Chondrocyte (in vitro differentiated cells): ENCODE results near the gene VSIG1. TPM values are rescaled to one million over a fixed set of nuclear protein-coding genes. Genes with fewer than 3 reads are reported as not detected.

ENCODE experiments used
- DNase-seq: peaks from one replicate; pipeline ENCODE4 v3.0.0; 2021; ENCODE audit warnings: mixed read lengths, low spot score
- H3K27ac Mint-ChIP-seq: one replicate; pipeline ENCODE4 v1.8.0; 2021; ENCODE audit warnings: mild to moderate bottlenecking, moderate library complexity, mixed read lengths; ENCODE audit not compliant: unreplicated experiment
- H3K27me3 Mint-ChIP-seq: 2 replicates; pipeline ENCODE4 v1.8.0; 2021; ENCODE audit warnings: low read depth, mixed read lengths
- H3K36me3 Mint-ChIP-seq: 2 replicates; pipeline ENCODE4 v1.8.0; 2021; ENCODE audit warnings: low read depth, mixed read lengths
- H3K4me1 Mint-ChIP-seq: 2 replicates; pipeline ENCODE4 v1.8.0; 2021; ENCODE audit warnings: low read depth, mild to moderate bottlenecking, mixed read lengths
- H3K4me3 Mint-ChIP-seq: one replicate; pipeline ENCODE4 v1.8.0; 2021; ENCODE audit warnings: mild to moderate bottlenecking, moderate library complexity, mixed read lengths; ENCODE audit not compliant: unreplicated experiment
- H3K9me3 Mint-ChIP-seq: 2 replicates; pipeline ENCODE4 v1.8.0; 2021; ENCODE audit warnings: low read depth, mixed read lengths
- total RNA-seq: library from RNA; stranded (reverse); gene quantifications from 3 replicates; pipeline ENCODE4 v1.2.1, GENCODE V29; 2021
- TF ChIP-seq, protein P1 (sequence below): fragments of 200-600 bp; sonication (generic); IDR thresholded peaks from 2 replicates; pipeline ENCODE4 v1.5.0; 2021; ENCODE audit warnings: antibody characterized with exemption, mild to moderate bottlenecking, moderate library complexity

VSIG1 gene
- total RNA-seq, 1 donor from 2014 or later, result not detected

DNA sequence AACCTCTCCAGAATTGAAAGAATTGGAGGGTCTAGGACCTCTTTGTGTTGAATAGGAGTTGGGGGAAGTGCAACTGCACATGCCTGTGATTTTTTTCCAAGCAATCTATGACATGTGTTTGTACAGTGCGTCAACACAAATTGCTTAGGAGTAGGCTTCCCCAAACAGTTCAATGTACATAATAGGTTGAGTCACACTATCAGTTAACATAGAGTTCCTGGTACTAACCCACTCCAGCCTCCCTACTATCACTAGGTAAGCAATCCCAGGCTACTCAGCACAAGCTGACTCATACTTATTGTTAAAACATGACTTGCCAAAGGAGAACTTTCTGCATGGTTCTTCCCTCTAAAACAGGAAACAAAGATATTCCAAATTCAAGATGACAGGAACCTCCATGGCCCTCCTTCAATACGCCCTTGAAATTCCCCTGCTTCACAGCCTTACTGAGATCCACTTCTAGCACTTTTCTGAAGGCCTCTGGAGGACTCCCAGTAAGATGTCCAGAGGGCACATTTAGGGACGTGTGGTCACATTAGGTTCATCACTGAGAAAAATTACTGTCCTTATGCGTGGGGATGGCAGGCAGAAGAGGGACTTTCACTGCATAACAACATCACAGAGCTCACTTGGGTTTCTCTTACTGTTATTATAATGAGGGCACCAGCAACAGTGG, 8.4 kb upstream of the VSIG1 start:
- DNase-seq, result no peak
- no peaks in the 10 kb centered on the region for H3K9me3 Mint-ChIP-seq
- no peak overlapping the region for H3K4me3 Mint-ChIP-seq
- no peaks in the 10 kb centered on the region for H3K36me3 Mint-ChIP-seq
- TF ChIP-seq, protein P1, sequence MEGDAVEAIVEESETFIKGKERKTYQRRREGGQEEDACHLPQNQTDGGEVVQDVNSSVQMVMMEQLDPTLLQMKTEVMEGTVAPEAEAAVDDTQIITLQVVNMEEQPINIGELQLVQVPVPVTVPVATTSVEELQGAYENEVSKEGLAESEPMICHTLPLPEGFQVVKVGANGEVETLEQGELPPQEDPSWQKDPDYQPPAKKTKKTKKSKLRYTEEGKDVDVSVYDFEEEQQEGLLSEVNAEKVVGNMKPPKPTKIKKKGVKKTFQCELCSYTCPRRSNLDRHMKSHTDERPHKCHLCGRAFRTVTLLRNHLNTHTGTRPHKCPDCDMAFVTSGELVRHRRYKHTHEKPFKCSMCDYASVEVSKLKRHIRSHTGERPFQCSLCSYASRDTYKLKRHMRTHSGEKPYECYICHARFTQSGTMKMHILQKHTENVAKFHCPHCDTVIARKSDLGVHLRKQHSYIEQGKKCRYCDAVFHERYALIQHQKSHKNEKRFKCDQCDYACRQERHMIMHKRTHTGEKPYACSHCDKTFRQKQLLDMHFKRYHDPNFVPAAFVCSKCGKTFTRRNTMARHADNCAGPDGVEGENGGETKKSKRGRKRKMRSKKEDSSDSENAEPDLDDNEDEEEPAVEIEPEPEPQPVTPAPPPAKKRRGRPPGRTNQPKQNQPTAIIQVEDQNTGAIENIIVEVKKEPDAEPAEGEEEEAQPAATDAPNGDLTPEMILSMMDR, result no peak
- no peak overlapping the region for H3K27ac Mint-ChIP-seq
- H3K27me3 Mint-ChIP-seq, result peaks cover 32% of the 10 kb centered on the region
- no peaks in the 10 kb centered on the region for H3K4me1 Mint-ChIP-seq

DNA sequence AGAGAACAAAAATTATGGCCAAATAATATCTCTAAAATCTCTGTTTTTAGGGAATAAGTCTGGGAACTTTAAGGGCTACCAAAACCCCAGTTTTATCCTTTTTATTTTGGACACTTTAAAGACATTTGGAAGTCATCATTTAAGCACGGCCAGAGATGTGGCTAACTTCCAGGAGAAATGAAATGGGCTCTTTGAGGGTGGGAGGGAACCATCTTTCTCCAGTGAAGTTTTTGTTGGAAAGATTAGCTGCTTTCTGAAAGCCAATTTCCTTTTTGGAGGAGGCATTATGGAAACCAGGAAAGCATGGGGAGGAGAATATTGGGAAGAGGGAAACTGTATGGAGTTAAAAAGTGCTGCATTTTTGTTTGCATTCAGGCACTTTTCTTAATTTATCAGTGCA, 4.8 kb downstream of the VSIG1 start:
- no peaks in the 10 kb centered on the region for H3K36me3 Mint-ChIP-seq

DNA sequence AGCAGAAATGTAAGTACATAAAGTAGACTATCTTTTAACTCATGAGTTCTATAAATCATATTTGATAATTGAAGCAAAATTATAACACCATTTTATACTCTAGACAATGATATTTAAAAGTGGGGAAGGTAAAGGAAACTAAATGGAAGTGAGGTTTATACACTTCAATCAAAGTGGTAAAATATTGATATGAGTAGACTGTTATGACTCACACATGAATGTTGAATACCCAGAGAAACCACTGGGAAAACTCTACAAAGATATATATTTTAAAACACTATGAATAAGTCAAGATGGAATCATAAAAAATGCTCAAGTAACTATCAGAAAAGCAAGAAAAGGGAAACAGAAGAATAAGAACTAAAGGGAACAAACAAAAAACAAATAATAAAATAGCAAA, 8.4 kb downstream of the VSIG1 start:
- no peak overlapping the region for H3K4me3 Mint-ChIP-seq
- no peaks in the 10 kb centered on the region for H3K9me3 Mint-ChIP-seq

More for the DNA sequence above, 4.8 kb downstream of the VSIG1 start:
- Mint-ChIP-seq H3K4me1 (no peaks in the 10 kb centered on the region), H3K4me3 (no peak overlapping the region), H3K9me3 (no peaks in the 10 kb centered on the region), H3K27ac (no peak overlapping the region), H3K27me3 (peaks cover 23% of the 10 kb centered on the region)
- TF ChIP-seq, protein P1, result no peak
- DNase-seq, result no peak

DNA sequence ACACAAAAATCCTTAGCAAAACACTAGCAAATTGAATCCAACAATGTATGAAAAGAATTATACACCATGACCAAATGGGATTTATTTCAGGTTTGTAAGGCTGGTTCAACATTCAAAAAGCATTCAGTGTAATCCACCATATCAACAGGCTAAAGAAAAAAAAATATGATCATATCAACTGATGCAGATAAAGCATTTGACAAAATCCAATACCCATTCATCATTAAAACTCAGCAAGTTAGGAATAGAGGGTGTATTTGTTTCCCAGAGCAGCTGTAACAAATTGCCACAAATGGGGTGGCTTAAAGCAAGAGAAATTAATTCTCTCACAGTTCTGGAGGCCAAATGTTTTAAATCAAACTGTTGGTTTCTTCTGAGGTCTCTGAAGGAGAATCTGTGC, 10.7 kb downstream of the VSIG1 start:
- H3K27me3 Mint-ChIP-seq, result peaks cover 47% of the 10 kb centered on the region
- TF ChIP-seq, protein P1, result no peak
- DNase-seq, result no peak
- H3K4me3 Mint-ChIP-seq, result no peak overlapping the region
- H3K27ac Mint-ChIP-seq, result no peak overlapping the region
- no peaks in the 10 kb centered on the region for H3K9me3 Mint-ChIP-seq
- no peaks in the 10 kb centered on the region for H3K4me1 Mint-ChIP-seq
- no peaks in the 10 kb centered on the region for H3K36me3 Mint-ChIP-seq

More for the DNA sequence above, 8.4 kb downstream of the VSIG1 start:
- TF ChIP-seq, protein P1, result no peak
- H3K4me1 Mint-ChIP-seq, result no peaks in the 10 kb centered on the region
- H3K27ac Mint-ChIP-seq, result no peak overlapping the region
- no peak for DNase-seq
- no peaks in the 10 kb centered on the region for H3K36me3 Mint-ChIP-seq
- peaks cover 44% of the 10 kb centered on the region for H3K27me3 Mint-ChIP-seq

DNA sequence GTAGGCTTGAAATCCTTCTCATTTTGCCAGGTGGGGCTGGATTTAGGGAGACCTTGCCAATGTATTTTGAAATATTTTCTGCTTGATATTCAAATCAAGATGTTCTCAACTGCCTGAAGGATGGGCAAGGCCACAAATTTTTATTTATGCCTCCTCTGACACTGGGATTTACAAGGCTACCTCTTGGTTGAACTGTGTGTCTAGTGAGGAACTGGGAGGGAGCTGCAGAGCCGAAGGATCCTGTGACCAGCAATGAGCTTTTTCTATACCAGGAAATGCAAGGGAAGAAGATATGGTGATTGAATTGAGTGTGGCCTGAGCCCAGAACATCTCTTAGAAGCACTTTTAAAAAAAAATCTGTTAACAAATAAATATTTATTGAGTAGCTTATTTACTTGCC, 14.9 kb downstream of the VSIG1 start:
- Mint-ChIP-seq H3K36me3 (no peaks in the 10 kb centered on the region), H3K27ac (no peak overlapping the region), H3K4me1 (no peaks in the 10 kb centered on the region), H3K27me3 (peaks cover 50% of the 10 kb centered on the region), H3K9me3 (no peaks in the 10 kb centered on the region), H3K4me3 (no peak overlapping the region)
- DNase-seq, result no peak
- TF ChIP-seq, protein P1, result no peak
